Upper lobe of left lung (tissue), 4 donors: ENCODE measurements around the gene CX3CR1.

Experiments
- EP300 ChIP-seq, 4 donors: sonication (generic); formaldehyde crosslinking; IDR thresholded peaks; one replicate each; pipeline ENCODE4 v1.5.1; 2017; ENCODE audit warnings: antibody characterized with exemption in 4 of 4, control low read depth in 2 of 4
- POLR2A ChIP-seq, 4 donors: fragments of 450-650 bp; IDR thresholded peaks; one replicate each; pipeline ENCODE4 v1.5.1; 2016 to 2017; ENCODE audit warnings: antibody characterized with exemption in 4 of 4, mild to moderate bottlenecking in 2 of 4
- TF ChIP-seq, protein P1 (sequence below), 6 experiments: fragments of 450-650 bp in 4 of 6; fragments of 200-600 bp in 2 of 6; sonication (generic) in 2 of 6; IDR thresholded peaks; one replicate each; pipeline ENCODE4 v1.5.1; 2016 to 2019; ENCODE audit warnings: antibody characterized with exemption in 6 of 6

DNA sequence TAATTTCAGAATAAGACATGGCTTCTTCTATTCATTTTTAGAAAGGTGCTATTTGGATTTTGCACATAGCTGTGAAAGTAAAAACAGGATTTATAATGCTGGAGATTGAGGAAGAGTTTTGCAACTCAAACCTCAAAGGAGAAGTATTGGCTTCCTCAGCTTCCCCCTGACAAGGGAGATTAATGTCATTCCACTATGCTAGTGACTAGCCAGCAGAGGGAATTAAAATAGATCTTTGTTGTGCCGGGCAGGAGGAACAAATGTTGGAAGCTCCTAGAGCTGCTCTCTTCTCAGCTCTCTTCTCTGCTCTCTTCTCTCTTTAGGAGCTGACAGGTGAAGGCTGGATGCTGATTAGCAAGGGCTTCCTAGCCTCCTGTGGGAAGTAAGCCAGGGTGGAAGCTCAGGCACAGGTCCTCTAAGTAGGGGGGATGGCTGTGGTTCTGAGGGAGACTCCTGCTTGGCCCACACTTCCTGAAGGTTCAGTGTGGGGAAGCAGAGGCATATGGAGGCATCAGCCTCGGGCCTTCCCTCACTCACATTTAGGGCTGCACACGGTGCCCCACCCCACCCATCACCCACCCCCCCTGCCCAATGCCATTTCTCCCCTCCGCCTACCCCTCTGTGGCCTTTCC, 29.6 kb downstream of the CX3CR1 start:
- TF ChIP-seq POLR2A (IDR thresholded peaks at IDR 0.05): no peak
- TF ChIP-seq, protein P1, sequence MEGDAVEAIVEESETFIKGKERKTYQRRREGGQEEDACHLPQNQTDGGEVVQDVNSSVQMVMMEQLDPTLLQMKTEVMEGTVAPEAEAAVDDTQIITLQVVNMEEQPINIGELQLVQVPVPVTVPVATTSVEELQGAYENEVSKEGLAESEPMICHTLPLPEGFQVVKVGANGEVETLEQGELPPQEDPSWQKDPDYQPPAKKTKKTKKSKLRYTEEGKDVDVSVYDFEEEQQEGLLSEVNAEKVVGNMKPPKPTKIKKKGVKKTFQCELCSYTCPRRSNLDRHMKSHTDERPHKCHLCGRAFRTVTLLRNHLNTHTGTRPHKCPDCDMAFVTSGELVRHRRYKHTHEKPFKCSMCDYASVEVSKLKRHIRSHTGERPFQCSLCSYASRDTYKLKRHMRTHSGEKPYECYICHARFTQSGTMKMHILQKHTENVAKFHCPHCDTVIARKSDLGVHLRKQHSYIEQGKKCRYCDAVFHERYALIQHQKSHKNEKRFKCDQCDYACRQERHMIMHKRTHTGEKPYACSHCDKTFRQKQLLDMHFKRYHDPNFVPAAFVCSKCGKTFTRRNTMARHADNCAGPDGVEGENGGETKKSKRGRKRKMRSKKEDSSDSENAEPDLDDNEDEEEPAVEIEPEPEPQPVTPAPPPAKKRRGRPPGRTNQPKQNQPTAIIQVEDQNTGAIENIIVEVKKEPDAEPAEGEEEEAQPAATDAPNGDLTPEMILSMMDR (IDR thresholded peaks at IDR 0.05): no peak
- TF ChIP-seq EP300 (IDR thresholded peaks at IDR 0.05): no peak
